Retinal pigment epithelial cell (primary cell): ENCODE data around the gene SPATA25.
A peak's percentile ranks its signal among the peaks of the same experiment; 100 is the strongest.
"Not testable (repeated sequence)": the region's sequence is repeated elsewhere in the genome, so short reads cannot be mapped to it uniquely, and the experiment has no call there.

Source experiments
- DNase-seq: peaks from one replicate; pipeline ENCODE4 v3.0.0-alpha.2; 2010; ENCODE audit warnings: low read depth
- H3K4me3 ChIP-seq: 2 replicates; pipeline ENCODE4 v1.5.1; 2011; ENCODE audit warnings: mild to moderate bottlenecking, low read length, control low read depth, moderate library complexity
- CTCF ChIP-seq: conservative IDR thresholded peaks from 2 replicates; pipeline ENCODE4 v1.5.1; 2011; ENCODE audit warnings: low read depth, low read length, control low read depth, inconsistent platforms

The SPATA25 gene

GRCh38 chr20:45887346-45887715 lies at the start of gene SPATA25:
Gene SPATA25, minus strand, starts transcription at chr20:45887622. Its CDS starts 32 bp downstream, at chr20:45887590.
- no peak for TF ChIP-seq CTCF
- H3K4me3 ChIP-seq = no peak within 1 kb of the TSS
- no peak for DNase-seq

DNA sequence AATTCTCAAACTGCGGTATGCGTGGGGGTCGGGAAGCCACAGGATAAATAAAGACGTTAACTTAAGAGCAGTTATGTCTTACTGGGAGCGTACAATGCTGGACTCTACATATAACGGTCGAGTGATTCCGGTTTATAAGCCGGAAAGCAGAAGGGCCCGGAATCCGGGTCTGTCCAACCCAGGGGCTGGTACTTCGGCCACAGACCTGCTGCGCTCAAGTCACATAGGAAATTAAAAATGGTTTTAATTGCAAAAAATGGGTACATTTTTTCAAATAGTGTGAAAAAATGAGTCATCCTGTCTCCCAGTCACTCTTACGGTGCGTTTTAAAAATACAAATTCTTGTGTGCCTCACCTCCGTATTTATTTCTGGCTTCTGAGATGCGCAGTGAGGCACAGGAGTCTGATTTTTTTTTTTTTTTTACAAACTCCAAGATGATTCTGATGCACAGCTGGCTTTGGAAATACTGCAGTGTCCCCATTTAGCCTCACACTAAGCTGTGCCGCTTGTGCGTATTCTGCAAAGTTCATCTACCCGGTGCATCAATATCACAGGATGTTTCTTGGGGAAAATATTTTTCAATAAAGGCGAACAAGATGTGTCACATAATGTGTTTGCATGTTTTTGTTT lies 48.1 kb upstream of the SPATA25 start:
- H3K4me3 ChIP-seq = peak overlapping the region; percentile 86
- TF ChIP-seq CTCF = no peak
- no peak for DNase-seq

DNA sequence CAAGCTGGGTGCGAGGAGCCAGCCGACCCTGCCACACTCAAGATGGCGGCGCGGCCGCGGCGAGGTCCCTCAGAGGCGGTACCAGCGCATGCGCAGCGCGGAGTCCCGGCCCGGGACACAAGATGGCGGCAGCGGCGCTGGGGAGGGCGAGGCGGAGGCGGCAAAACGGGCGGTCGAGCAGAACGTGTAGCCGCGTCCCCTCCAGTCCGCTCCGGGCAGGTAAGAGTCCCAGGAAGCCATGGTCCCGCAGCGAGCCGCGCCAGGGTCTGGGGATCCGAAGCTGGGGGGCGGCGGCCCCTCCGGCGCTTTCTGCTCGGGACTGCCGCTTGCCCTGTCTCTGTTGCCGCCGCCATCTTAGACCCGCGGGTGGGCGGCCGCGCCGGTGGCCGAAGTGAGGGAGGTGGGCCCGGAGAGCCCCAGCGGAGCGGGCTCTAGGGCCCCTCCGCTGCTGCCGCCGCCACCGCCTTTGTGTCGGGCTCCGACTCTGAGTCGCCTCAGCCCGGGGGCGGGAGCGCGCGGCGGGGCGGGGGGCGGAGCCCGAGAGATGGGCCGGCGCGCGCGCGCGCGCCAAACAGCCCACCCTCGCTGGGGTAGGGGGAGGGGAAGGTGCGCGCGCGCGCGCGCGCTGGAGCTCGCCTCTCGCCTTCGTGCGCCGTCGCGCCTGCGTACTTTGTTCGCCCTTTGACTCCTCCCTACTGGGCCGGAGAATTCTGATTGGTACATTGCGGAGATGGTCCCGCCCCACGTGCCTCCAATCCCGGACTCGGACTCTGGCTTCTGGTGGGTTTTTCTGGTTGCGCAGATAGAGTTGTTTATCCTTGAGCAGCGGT lies 47.4 kb upstream of the SPATA25 start, which contains the start of gene PCIF1:
Gene PCIF1, plus strand, starts transcription at position 98 of the 830 bp plus-strand sequence. CDS start 4,317 bp downstream, outside the sequence.
- TF ChIP-seq CTCF = no peak
- H3K4me3 ChIP-seq = peak within 1 kb of the TSS; percentile 90
- peak; percentile 88 for DNase-seq

- TF ChIP-seq CTCF = no peak
- H3K4me3 ChIP-seq = peak overlapping the region; percentile 90
- DNase-seq = no peak
Observed at GRCh38 chr20:45934046-45934585, 46.7 kb upstream of the SPATA25 start.

GRCh38 chr20:45933266-45934045 lies 46.0 kb upstream of the SPATA25 start:
- peak; percentile 42 for TF ChIP-seq CTCF
- no peak for DNase-seq
- peak overlapping the region; percentile 90 for H3K4me3 ChIP-seq

- not testable (repeated sequence) for DNase-seq, H3K4me3 ChIP-seq
Observed at GRCh38 chr20:45931680-45932079, 44.3 kb upstream of the SPATA25 start.
